Measurements from ENCODE around the gene CLEC18B.
"Not testable (repeated sequence)": the region's sequence is repeated elsewhere in the genome, so short reads cannot be mapped to it uniquely, and the experiment has no call there.

Gene CLEC18B

GRCh38 chr16:74443624-74444346 is 22.5 kb upstream of the CLEC18B start:
- DNase-seq: not testable (repeated sequence)

GRCh38 chr16:74439685-74440084 is 18.4 kb upstream of the CLEC18B start:
- DNase-seq: no peak

- no peak for DNase-seq
These were observed 17.3 kb upstream of the CLEC18B start for GRCh38 chr16:74438492-74438979.

- no peak for DNase-seq
These were observed 10.2 kb upstream of the CLEC18B start for GRCh38 chr16:74431516-74431915.

- DNase-seq: not testable (repeated sequence)
These were observed 8.9 kb upstream of the CLEC18B start for GRCh38 chr16:74430036-74430712.

GRCh38 chr16:74428493-74428892 is 7.2 kb upstream of the CLEC18B start:
- DNase-seq: not testable (repeated sequence)

GRCh38 chr16:74425751-74426150 is 4.5 kb upstream of the CLEC18B start:
- not testable (repeated sequence) for DNase-seq

- not testable (repeated sequence) for DNase-seq
These were observed 2.4 kb upstream of the CLEC18B start for GRCh38 chr16:74423721-74424120.

- DNase-seq: not testable (repeated sequence)
These were observed 808 bp upstream of the CLEC18B start for GRCh38 chr16:74422086-74422485.

GRCh38 chr16:74421482-74421785 is 156 bp upstream of the CLEC18B start:
- DNase-seq: not testable (repeated sequence)

GRCh38 chr16:74419811-74420210 is 1.5 kb downstream of the CLEC18B start:
- DNase-seq: not testable (repeated sequence)

- not testable (repeated sequence) for DNase-seq
These were observed 3.4 kb downstream of the CLEC18B start for GRCh38 chr16:74417897-74418296.

GRCh38 chr16:74413920-74414319 is 7.4 kb downstream of the CLEC18B start:
- DNase-seq: not testable (repeated sequence)

GRCh38 chr16:74413485-74413884 is 7.8 kb downstream of the CLEC18B start:
- not testable (repeated sequence) for DNase-seq

- DNase-seq: not testable (repeated sequence)
These were observed 8.4 kb downstream of the CLEC18B start for GRCh38 chr16:74412775-74413390.

- not testable (repeated sequence) for DNase-seq
These were observed 9.0 kb downstream of the CLEC18B start for GRCh38 chr16:74412138-74412774.

- not testable (repeated sequence) for DNase-seq
These were observed 10.3 kb downstream of the CLEC18B start for GRCh38 chr16:74410981-74411380.

GRCh38 chr16:74410057-74410957 is 11.0 kb downstream of the CLEC18B start:
- DNase-seq: not testable (repeated sequence)

GRCh38 chr16:74409185-74409981 is 11.9 kb downstream of the CLEC18B start:
- DNase-seq: not testable (repeated sequence)

- not testable (repeated sequence) for DNase-seq
These were observed 13.9 kb downstream of the CLEC18B start for GRCh38 chr16:74407362-74407705.
